ENCODE results near the gene PKN1. TPM values are rescaled to one million over a fixed set of nuclear protein-coding genes. Genes with fewer than 3 reads are reported as not detected.

PKN1 gene
- total and polyA plus RNA-seq, 9 of the 15 experiments (the other 6 are each of a cell fraction or from before 2014, with no cell fraction given) = 0.30 to 228 (median 77.5) TPM

DNA sequence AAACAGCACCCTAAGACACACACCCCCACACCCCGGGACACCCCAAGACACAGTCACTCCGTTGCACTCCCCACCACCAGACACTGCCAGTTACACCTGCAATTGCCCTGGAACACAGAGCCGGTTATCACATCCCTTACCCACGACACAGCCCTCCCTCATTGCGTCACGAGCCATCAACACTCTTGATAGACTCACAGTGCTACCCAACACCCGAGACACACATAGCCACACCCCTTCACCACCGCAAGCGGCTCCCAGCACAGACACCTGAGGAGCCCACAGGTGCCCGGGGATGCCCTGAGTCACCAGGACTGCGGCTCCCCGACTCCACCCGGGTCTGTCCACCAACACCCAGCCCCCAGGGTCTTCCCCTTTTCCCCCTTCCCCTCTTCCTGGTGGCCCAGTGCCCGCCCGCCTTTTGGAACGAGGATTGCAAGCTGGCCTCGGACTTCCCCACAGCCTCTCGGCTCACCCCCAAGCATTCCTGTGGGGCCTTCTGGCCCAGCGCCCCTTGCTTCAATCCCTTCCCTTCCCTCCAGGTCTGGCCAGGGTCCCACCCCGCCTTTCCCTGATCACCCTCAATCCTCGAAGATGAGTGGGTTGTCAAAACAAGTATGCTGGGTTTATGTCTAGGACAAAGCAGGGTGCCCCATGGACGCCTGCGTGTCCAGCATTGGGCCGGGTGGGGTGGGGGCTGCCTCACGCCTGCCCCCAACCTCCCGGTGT, 43.7 kb downstream of the PKN1 start (continued):
- peak; percentile 44; the same call in 1 of the 2 replicates for TF ChIP-seq VEZF1 (CRISPR knock-in tag; IDR thresholded peaks at IDR 0.05)
- TF ChIP-seq, protein P1, sequence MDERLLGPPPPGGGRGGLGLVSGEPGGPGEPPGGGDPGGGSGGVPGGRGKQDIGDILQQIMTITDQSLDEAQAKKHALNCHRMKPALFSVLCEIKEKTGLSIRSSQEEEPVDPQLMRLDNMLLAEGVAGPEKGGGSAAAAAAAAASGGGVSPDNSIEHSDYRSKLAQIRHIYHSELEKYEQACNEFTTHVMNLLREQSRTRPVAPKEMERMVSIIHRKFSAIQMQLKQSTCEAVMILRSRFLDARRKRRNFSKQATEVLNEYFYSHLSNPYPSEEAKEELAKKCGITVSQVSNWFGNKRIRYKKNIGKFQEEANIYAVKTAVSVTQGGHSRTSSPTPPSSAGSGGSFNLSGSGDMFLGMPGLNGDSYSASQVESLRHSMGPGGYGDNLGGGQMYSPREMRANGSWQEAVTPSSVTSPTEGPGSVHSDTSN (CRISPR knock-in tag; IDR thresholded peaks at IDR 0.05; ENCODE audit: low read depth) = no peak
- TF ChIP-seq, protein P1 (tag; conservative IDR thresholded peaks at IDR 0.05; ENCODE audit: low read depth) = peak; percentile 34; the same call in 1 of the 2 replicates
- 0 out of 2 replicates have a peak, but pooled peaks have one; percentile 10 for TF ChIP-seq SMAD4 (CRISPR knock-in tag; conservative IDR thresholded peaks at IDR 0.05)
- no peak for TF ChIP-seq FOXP1 (CRISPR knock-in tag; IDR thresholded peaks at IDR 0.05)
- TF ChIP-seq ZNF589 (CRISPR knock-in tag; IDR thresholded peaks at IDR 0.05; ENCODE audit: low read depth) = no peak
- peak; percentile 82 for TF ChIP-seq CREM (IDR thresholded peaks at IDR 0.05; ENCODE audit: low read depth)
- peak; percentile 85 for TF ChIP-seq CEBPG (CRISPR knock-in tag; IDR thresholded peaks at IDR 0.05)
- peak; percentile 62 to 85 for TF ChIP-seq CEBPG (tag; conservative IDR thresholded peaks at IDR 0.05 in 1 of 2, IDR thresholded peaks at IDR 0.05 in 1 of 2)
- peak; percentile 86 for TF ChIP-seq CEBPB (tag; IDR thresholded peaks at IDR 0.05)
